Keratinocyte (primary cell): ENCODE measurements around the gene PDE1C.

Experiments used
- EZH2 ChIP-seq: IDR thresholded peaks from one replicate; pipeline ENCODE4 v1.6.1; 2012; ENCODE audit warnings: inconsistent platforms, mild to moderate bottlenecking, low read length, moderate library complexity
- TF ChIP-seq, protein P1 (sequence below), 3 experiments: IDR thresholded peaks in 1 of 3; conservative IDR thresholded peaks in 1 of 3; optimal IDR thresholded peaks in 1 of 3; 2 replicates in 2 of 3; 3 replicates in 1 of 3; pipeline versions ENCODE3 to v1.5.1; 2011; ENCODE audit warnings: low read length in 3 of 3, mild to moderate bottlenecking in 3 of 3, moderate library complexity in 2 of 3, control low read depth in 1 of 3, inconsistent platforms in 1 of 3; ENCODE audit not compliant: insufficient read depth in 2 of 3; ENCODE audit errors: extremely low read depth in 1 of 3

- TF ChIP-seq, protein P1, sequence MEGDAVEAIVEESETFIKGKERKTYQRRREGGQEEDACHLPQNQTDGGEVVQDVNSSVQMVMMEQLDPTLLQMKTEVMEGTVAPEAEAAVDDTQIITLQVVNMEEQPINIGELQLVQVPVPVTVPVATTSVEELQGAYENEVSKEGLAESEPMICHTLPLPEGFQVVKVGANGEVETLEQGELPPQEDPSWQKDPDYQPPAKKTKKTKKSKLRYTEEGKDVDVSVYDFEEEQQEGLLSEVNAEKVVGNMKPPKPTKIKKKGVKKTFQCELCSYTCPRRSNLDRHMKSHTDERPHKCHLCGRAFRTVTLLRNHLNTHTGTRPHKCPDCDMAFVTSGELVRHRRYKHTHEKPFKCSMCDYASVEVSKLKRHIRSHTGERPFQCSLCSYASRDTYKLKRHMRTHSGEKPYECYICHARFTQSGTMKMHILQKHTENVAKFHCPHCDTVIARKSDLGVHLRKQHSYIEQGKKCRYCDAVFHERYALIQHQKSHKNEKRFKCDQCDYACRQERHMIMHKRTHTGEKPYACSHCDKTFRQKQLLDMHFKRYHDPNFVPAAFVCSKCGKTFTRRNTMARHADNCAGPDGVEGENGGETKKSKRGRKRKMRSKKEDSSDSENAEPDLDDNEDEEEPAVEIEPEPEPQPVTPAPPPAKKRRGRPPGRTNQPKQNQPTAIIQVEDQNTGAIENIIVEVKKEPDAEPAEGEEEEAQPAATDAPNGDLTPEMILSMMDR (optimal IDR thresholded peaks at IDR 0.05 in 1 of 3, IDR thresholded peaks at IDR 0.05 in 1 of 3, conservative IDR thresholded peaks at IDR 0.05 in 1 of 3; ENCODE audit: extremely low read depth in 1 of 3, insufficient read depth in 2 of 3, low read length in 3 of 3): no peak
- TF ChIP-seq EZH2: no peak
Observed at GRCh38 chr7:31890198-31890597, 180.0 kb downstream of the PDE1C start.
